ENCODE measurements around the gene TMEM178A.

TMEM178A gene

DNA sequence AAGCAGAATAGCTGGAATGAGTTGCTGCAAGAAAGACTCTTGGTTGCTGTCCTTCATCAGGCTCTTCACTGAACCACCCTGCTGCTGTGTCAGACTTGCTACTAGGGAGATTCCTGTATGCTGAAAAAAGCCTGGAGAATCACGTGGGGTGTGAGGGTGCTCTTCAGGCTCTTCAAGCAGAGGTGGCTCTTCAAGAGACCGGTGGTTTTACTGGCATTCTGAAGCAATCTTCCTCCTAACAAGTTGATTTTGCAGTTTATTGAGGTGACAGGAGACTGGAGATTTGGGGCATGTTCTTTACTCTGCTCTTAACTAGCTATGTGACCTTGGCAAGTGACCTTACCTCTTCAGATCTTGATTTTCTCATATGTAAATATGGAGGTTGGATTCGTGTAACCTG is 14.1 kb downstream of the TMEM178A start:
- no peak for DNase-seq (ENCODE audit: low read depth)

GRCh38 chr2:39682066-39682692 is 16.5 kb downstream of the TMEM178A start:
- no peak for DNase-seq (ENCODE audit: low read depth)

GRCh38 chr2:39683022-39683699 is 17.4 kb downstream of the TMEM178A start:
- no peak for DNase-seq (ENCODE audit: low read depth)

- no peak for DNase-seq (ENCODE audit: low read depth)
Measured at GRCh38 chr2:39684464-39684863, 18.7 kb downstream of the TMEM178A start.

GRCh38 chr2:39685126-39685525 is 19.4 kb downstream of the TMEM178A start:
- DNase-seq (ENCODE audit: low read depth), result no peak

DNA sequence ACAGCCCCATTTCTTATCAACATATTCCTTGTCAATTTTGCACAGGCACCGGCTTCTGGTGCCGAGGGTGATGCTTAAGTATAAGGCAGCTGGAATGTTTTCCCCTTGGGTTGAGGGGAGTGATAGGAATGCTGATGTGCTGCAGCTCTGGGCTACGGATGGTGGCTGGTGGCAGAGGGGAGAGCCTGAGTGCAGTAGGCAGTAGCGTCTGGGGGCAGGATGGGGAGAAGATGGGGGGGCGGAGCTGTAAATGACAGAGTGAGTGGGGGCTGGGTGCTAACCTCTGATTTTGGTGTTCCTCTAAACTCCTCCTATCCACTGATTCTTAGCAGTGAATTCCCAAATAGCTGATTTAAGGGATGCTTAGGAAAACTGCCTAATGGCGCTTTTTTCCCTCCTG is 20.7 kb downstream of the TMEM178A start:
- DNase-seq (ENCODE audit: low read depth), result no peak

DNA sequence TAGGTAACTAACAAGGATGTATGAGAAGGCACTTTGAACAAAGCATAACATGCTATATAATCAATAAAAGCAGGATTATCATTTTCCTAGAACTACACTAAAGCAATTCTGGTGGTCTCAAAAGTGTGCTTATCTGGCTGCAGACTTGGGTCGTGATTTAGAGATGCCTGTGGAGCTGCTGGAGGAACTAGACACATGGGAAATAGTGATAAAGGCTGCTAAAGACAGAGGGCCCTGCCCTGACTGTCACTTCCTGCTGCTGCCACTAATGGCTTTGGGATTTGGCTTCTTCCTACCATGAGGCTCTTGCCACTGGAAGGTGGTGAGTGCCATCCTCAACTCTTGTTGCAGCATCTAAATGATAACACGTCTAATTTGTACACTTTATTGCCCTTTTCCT is 22.5 kb downstream of the TMEM178A start:
- no peak for DNase-seq (ENCODE audit: low read depth)

DNA sequence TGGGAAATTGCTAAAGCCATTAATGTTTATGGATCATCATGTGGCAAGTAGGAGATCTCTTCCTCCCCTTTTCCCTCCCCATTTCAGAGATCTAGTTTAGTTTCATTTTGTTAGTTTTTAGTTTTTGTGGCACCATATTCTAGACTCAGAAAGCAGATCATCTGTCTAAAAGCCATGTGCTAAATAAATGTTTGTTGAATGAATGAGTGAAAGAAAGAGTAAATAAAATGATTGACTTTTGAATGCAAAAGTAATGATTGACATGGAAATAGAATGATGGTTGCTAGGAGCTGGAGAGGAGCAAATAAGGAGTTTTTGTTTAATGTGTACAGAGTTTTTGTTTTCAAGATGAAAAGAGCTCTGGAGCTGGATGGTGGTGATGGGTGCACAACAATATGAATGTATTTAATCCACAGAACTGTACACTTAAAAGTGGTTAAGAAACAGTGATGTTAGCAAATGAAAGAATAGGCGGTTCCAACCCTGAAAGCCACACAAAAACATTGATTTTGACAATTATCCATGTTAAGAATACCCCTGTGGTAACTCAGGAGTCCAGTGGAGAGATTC is 23.6 kb downstream of the TMEM178A start:
- no peak for DNase-seq (ENCODE audit: low read depth)

DNA sequence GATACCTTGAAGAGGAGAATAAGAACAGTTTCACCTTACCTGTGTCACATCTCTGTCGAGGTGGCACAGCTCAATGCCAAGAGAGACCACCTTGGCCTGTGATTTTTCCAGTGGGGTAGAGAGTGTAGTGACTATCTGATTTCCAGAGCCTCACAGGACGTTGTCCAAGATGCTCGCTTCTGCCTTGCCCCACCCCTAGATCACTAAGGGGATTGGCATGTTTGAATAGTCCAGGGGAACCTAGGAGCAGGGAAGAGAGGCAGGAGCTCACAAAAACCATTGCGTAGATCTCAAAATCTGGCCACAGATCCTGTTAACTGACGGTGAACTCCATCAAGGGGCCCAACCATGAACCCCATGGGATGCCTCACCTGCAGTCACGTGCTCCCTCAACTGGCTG is 24.2 kb downstream of the TMEM178A start:
- DNase-seq (ENCODE audit: low read depth), result no peak

GRCh38 chr2:39693245-39693644 is 27.5 kb downstream of the TMEM178A start:
- no peak for DNase-seq (ENCODE audit: low read depth)

DNA sequence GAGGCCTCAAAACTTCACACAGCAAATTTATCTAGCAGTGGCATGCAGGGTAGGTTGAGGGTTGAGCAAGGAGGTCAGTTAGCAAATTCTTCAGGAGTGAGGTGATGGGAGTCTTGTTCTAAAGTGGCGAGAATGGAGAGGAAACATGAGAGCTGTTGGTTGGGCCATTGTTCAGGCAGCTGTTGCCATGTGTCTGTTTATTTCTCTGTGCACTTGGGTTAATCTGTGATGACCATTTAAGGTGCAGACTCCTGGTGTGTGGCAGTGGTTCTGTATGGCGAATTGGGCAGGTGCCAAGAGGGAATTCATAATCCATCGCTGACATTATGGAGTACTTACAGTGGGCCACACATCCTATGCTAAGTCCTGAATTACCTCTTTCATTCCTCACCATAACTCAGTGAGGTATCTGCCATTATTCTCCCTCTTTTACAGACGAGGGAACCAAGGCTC is 30.4 kb downstream of the TMEM178A start:
- peak; percentile 55 for DNase-seq (ENCODE audit: low read depth)

DNA sequence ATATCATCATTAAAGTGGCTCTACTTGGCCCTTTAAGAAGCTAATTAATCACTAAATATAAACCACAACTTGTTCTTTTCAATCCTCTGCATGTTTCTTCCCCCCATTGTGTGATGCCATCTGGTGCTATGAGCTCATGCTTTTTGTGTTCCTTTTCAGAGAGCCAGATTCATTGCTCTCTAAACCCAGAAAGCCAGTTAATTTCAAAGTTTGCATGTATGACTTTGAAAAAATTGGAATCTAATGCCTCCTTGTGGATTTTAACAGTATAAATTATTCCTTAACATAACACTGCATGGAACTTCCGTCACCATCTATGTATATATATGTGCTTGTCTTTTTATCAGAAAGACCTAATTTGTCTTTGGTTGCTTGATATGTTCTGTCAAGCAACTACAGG is 31.1 kb downstream of the TMEM178A start:
- peak; percentile 26 for DNase-seq (ENCODE audit: low read depth)

- DNase-seq (ENCODE audit: low read depth), result no peak
Measured at GRCh38 chr2:39697454-39697853, 31.7 kb downstream of the TMEM178A start.

- no peak for DNase-seq (ENCODE audit: low read depth)
Measured at GRCh38 chr2:39701137-39701536, 35.4 kb downstream of the TMEM178A start.

DNA sequence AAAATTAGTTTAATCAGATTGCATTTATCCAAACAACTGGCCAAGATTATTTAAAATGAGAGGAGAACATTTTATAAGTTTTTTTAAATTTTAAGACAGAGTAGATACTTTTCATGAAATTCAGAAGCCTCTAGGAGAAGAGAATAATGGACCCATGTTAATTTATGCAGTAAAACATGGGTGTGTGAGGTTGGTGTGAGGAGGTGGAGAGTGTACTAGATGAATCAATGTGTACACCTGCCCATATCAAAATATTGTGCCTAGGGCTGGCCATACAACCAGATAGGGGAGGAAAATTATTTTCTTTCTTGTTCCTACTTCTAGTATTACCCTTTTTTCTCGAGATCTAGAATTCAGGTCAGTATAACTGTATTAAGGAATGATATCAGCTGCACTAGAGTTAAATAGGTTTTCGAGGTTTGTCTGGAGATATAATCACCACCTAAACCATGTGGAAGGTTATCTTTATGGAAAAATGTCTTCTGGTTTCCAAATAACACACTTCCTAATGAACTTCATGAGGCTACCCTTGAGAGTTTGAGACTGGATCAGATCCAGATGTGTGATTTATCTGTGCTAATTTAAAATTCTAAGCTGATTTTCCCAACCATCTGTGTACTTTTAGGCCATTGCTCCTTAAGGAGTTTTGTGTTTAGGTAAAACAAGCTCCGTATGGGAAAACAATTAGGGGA is 37.6 kb downstream of the TMEM178A start:
- no peak for DNase-seq (ENCODE audit: low read depth)

DNA sequence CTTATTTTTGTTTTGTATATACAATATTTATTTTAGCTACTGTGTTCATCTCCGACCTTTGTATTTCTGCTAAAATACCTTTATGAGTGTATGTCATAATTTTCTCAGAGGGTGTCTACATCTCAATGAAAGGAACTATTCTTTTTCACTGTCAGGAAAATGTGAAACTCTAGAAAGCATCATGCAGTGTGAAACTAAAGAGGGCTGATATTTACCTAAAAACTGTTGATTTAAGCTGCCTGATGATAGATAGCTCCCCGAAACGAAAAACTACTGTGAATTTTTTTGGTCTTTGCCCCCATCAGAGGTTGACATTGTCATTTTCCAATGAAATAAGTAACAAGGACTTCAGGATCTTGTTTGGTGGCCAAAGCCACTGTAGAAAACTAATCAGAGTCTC is 38.8 kb downstream of the TMEM178A start:
- no peak for DNase-seq (ENCODE audit: low read depth)

DNA sequence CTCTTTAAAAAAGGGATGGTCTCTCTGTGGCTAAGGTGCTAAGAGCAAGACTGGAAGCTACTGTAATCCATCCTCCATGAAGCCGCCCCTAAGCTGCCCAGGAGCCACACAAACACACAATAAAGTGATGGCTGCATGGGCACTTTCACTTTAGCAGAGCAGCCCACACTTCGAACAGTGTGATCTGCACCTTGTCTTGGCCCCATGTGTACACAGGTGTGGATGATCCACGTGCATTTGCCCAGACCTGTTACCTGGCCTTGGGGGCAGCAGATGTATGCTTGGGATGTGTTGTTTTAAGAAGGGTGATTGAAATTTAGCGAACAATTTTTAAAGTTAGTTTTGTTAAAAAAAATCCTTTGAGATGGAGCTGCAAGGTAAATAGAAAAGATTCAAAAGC is 39.9 kb downstream of the TMEM178A start:
- DNase-seq (ENCODE audit: low read depth), result no peak

DNA sequence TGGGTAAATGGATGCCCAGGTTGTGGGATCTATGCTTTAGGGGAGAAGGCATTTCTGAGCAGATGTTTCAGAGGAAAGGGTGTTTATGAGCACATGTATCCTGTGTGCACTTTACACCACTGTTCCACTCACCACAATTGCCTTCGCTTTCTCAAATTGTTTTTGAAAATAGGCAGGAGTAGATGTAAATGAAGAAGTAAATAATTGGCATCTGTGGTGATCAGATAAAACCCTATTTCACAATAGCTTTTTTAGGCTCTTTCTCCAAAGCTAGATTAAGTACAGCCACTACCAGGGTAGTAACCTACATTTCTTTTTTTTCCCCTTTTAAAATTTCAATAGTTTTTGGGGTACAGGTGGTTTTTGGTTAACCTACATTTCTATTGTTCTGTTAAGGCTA is 40.6 kb downstream of the TMEM178A start:
- DNase-seq (ENCODE audit: low read depth), result no peak

- DNase-seq (ENCODE audit: low read depth), result no peak
Measured at GRCh38 chr2:39706945-39707344, 41.2 kb downstream of the TMEM178A start.

- DNase-seq (ENCODE audit: low read depth), result no peak
Measured at GRCh38 chr2:39708003-39708402, 42.3 kb downstream of the TMEM178A start.

DNA sequence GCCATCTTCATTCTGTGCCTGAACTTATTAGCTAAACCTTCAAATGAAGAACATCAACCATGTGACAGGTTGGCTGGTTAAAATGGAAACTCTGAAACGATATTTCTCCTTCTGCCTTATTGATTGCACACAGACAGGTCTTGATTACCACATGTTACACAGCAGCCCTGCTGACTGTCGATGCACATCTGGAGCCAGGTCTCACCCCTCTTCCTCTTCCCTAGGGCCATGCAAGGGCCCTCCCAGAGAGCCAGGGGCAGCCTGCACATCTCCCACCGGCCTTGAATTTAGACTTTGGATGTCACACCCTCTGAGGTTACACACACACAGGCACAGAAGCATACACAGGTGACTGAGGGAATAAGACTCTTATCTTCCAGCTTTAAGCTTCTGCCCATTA is 45.1 kb downstream of the TMEM178A start:
- DNase-seq (ENCODE audit: low read depth), result no peak

GRCh38 chr2:39712953-39713352 is 47.2 kb downstream of the TMEM178A start:
- DNase-seq (ENCODE audit: low read depth), result no peak

GRCh38 chr2:39715095-39715494 is 49.4 kb downstream of the TMEM178A start:
- DNase-seq (ENCODE audit: low read depth), result no peak
